PFSK-1 (cell line): Measurements from ENCODE around the gene MCL1.

Experiments
- POLR2AphosphoS5 ChIP-seq: IDR thresholded peaks from 2 replicates; pipeline ENCODE4 v1.6.1; 2012; ENCODE audit warnings: low read depth, mild to moderate bottlenecking, control low read depth, low read length, moderate library complexity
- TAF1 ChIP-seq: IDR thresholded peaks from 2 replicates; pipeline ENCODE4 v1.6.1; 2012; ENCODE audit warnings: low read length, control low read depth, borderline replicate concordance; ENCODE audit not compliant: insufficient read depth

GRCh38 chr1:150610576-150610975 lies 31.2 kb upstream of the MCL1 start:
- no peak for TF ChIP-seq TAF1
- TF ChIP-seq POLR2AphosphoS5, result no peak
